Caco-2 (cell line): ENCODE results near the gene SEPTIN3. TPM values are rescaled to one million over a fixed set of nuclear protein-coding genes. Genes with fewer than 3 reads are reported as not detected.

ENCODE experiments used
- Bru-seq: library from RNA; stranded (reverse); fragments of 400-500 nt; gene quantifications from one replicate; lab custom pipeline; 2021; lab: Mats Ljungman, UMichigan
- BruChase-seq, 2 experiments: library from RNA; stranded (reverse); fragments of 400-500 nt; gene quantifications; one replicate each; lab custom pipeline; 2021; lab: Mats Ljungman, UMichigan
- BruUV-seq: library from RNA; stranded (reverse); fragments of 400-500 nt; replicated peaks from 2 replicates; lab custom pipeline; 2021; lab: Mats Ljungman, UMichigan
- CTCF ChIA-PET: fragments of 300-600 bp; sonication (Branson Sonifier 250); formaldehyde crosslinking; loops from one replicate; lab custom pipeline; 2022; ENCODE audit warnings: antibody characterized with exemption; lab: Charles Lee
- POLR2A ChIA-PET: fragments of 300-600 bp; sonication (Branson Sonifier 250); formaldehyde crosslinking; loops from one replicate; lab custom pipeline; 2022; ENCODE audit warnings: antibody characterized with exemption; lab: Charles Lee
- DNase-seq, 2 experiments: peaks; one replicate each; pipeline versions ENCODE4 v3.0.0 to v3.0.0-alpha.2; 2020 to 2022
- H3K27me3 ChIP-seq: replicated peaks from 2 replicates; pipeline ENCODE4 v1.6.0; 2011; ENCODE audit warnings: low read length; ENCODE audit not compliant: control insufficient read depth, insufficient read depth
- H3K36me3 ChIP-seq: 2 replicates; pipeline ENCODE4 v1.5.1; 2011; ENCODE audit warnings: low read length; ENCODE audit not compliant: control insufficient read depth, insufficient read depth
- H3K4me1 ChIP-seq: fragments of 250-450 bp; sonication (Bioruptor Pico); 2 replicates; pipeline ENCODE4 v1.5.1; 2020; ENCODE audit warnings: mild to moderate bottlenecking
- H3K4me3 ChIP-seq: 2 replicates; pipeline ENCODE4 v1.5.1; 2011; ENCODE audit warnings: low read depth, mild to moderate bottlenecking, control low read depth, low read length
- H3K9me3 ChIP-seq: fragments of 250-450 bp; sonication (Bioruptor Pico); 2 replicates; pipeline ENCODE4 v1.5.1; 2020; ENCODE audit warnings: mild to moderate bottlenecking, moderate library complexity
- H3K27ac Mint-ChIP-seq: one replicate; pipeline ENCODE4 v1.8.0; 2022; ENCODE audit warnings: mixed read lengths; ENCODE audit not compliant: unreplicated experiment
- H3K27me3 Mint-ChIP-seq: one replicate; pipeline ENCODE4 v1.8.0; 2022; ENCODE audit warnings: mixed read lengths; ENCODE audit not compliant: insufficient read depth, unreplicated experiment
- H3K36me3 Mint-ChIP-seq: one replicate; pipeline ENCODE4 v1.8.0; 2022; ENCODE audit warnings: mild to moderate bottlenecking, mixed read lengths; ENCODE audit not compliant: insufficient read depth, unreplicated experiment
- H3K4me1 Mint-ChIP-seq: one replicate; pipeline ENCODE4 v1.8.0; 2022; ENCODE audit warnings: low read depth, mixed read lengths; ENCODE audit not compliant: unreplicated experiment
- H3K4me3 Mint-ChIP-seq: one replicate; pipeline ENCODE4 v1.8.0; 2022; ENCODE audit warnings: mild to moderate bottlenecking, moderate library complexity, mixed read lengths; ENCODE audit not compliant: unreplicated experiment
- H3K9me3 Mint-ChIP-seq: one replicate; pipeline ENCODE4 v1.8.0; 2022; ENCODE audit warnings: mixed read lengths; ENCODE audit not compliant: unreplicated experiment
- intact Hi-C: fragments of 100-400 bp; cut with micrococcal nuclease; formaldehyde crosslinking; loops from one replicate; pipeline ENCODE4 v1.10.0; 2022; ENCODE audit not compliant: unreplicated experiment
- long read RNA-seq: library from polyadenylated mRNA; stranded (forward); transcript quantifications from one replicate; pipeline ENCODE4 v2.0.0, GENCODE V29; 2022
- total RNA-seq: library from RNA; stranded (reverse); gene quantifications from 2 replicates; pipeline ENCODE4 v1.2.3, GENCODE V29; 2022
- TF ChIP-seq, protein P1 (sequence below), 2 experiments: fragments of 200-600 bp in 1 of 2; IDR thresholded peaks; 1 replicate in 1 of 2; 2 replicates in 1 of 2; pipeline versions ENCODE4 v1.5.1 to v1.8.0; 2011 to 2022; ENCODE audit warnings: antibody characterized with exemption in 1 of 2, control low read depth in 1 of 2, inconsistent platforms in 1 of 2, low read depth in 1 of 2, low read length in 1 of 2, mild to moderate bottlenecking in 1 of 2, moderate library complexity in 1 of 2; ENCODE audit not compliant: insufficient read depth in 1 of 2, severe bottlenecking in 1 of 2, unreplicated experiment in 1 of 2

SEPTIN3 gene, protein sequence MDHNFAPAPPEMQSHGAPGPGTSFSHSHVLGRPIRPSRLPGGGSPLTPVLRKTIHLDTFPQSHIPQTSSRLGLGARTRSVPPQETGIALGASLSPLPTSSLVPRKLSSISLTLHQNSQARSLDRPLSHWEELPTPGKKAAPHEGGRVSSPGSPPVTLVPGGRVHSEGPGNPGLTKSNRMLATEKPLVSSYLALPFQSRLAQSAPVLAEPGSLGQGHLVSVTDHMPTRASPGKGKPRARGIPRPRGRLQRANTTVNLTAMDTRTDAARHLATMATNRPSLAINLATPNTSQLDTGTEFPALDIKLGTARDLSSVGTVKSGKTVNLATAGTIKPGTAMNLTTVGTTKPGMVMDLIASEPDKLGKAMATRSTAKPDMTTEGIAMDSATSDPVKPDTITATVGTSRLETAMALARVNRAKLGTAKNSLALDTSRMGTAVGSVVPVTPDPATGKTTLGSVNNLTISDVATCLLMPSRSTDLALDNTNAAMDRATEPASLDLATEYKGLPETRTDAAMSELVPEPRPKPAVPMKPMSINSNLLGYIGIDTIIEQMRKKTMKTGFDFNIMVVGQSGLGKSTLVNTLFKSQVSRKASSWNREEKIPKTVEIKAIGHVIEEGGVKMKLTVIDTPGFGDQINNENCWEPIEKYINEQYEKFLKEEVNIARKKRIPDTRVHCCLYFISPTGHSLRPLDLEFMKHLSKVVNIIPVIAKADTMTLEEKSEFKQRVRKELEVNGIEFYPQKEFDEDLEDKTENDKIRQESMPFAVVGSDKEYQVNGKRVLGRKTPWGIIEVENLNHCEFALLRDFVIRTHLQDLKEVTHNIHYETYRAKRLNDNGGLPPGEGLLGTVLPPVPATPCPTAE
- total RNA-seq (2.2 TPM in 2 replicates), Bru-seq, nascent RNA (percentile 22 among the genes with signal in this experiment), BruChase-seq, experiment 1, labeled RNA remaining after a 2-hour chase (percentile 30 among the genes with signal in this experiment), BruChase-seq, experiment 2, labeled RNA remaining after a 6-hour chase (percentile 39 among the genes with signal in this experiment)
- long read RNA-seq = 0 reads

DNA sequence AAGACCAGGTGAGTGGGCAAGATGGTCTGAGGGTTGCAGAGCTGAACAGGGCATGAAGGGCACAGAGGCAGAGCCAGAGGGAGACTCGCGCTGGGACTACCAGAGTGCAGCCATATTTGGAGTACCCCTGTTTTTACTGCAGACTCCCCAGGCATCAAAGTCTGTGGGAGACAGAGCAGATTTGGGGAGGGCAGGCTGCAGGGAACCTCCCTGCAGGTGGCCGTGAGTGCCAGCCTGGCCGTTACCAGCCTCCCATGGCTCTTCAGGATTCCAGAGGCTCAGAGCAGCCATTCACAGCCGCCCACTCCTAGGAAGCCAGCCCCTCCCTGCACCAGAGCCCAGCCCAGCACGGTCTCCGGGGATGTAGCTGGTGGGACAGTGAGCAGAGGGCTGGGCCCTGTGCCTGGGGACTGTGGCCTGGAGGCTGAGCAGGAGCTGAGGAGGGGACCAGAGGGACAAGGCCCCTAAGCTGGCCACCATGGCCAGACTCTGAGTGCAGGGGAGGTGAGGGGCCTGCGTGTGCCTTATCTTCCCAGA is at the start of gene SEPTIN3:
Gene SEPTIN3, plus strand, starts transcription at position 334 of the 537 bp plus-strand sequence. CDS start 2,050 bp downstream, outside the sequence.
- intact Hi-C loops = loop anchor here (5.0 kb wide), 1 partner anchor 103 kb away; the partner anchor contains the start of genes NAGA and PHETA2
- no peaks in the 10 kb centered on the region for H3K36me3 ChIP-seq
- ChIA-PET POLR2A (interaction anchor here (0.6 kb wide), 1 partner anchor 347 kb away, joined by 3 read pairs; no protein-coding TSS in a partner anchor), CTCF (no interaction called here)
- H3K9me3 ChIP-seq = no peaks in the 10 kb centered on the region
- no peaks in the 10 kb centered on the region; the same call in 1 of the 2 replicates for H3K27me3 ChIP-seq
- no peak within 1 kb of the TSS for H3K27ac Mint-ChIP-seq
- no peaks in the 10 kb centered on the region for H3K4me1 ChIP-seq
- no peaks in the 10 kb centered on the region for H3K36me3 Mint-ChIP-seq
- H3K9me3 Mint-ChIP-seq = no peaks in the 10 kb centered on the region
- H3K4me3 ChIP-seq = no peak within 1 kb of the TSS
- no peak within 1 kb of the TSS for H3K4me3 Mint-ChIP-seq
- TF ChIP-seq, protein P1, sequence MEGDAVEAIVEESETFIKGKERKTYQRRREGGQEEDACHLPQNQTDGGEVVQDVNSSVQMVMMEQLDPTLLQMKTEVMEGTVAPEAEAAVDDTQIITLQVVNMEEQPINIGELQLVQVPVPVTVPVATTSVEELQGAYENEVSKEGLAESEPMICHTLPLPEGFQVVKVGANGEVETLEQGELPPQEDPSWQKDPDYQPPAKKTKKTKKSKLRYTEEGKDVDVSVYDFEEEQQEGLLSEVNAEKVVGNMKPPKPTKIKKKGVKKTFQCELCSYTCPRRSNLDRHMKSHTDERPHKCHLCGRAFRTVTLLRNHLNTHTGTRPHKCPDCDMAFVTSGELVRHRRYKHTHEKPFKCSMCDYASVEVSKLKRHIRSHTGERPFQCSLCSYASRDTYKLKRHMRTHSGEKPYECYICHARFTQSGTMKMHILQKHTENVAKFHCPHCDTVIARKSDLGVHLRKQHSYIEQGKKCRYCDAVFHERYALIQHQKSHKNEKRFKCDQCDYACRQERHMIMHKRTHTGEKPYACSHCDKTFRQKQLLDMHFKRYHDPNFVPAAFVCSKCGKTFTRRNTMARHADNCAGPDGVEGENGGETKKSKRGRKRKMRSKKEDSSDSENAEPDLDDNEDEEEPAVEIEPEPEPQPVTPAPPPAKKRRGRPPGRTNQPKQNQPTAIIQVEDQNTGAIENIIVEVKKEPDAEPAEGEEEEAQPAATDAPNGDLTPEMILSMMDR (IDR thresholded peaks at IDR 0.05; ENCODE audit: insufficient read depth in 1 of 2, low read depth in 1 of 2, low read length in 1 of 2, severe bottlenecking in 1 of 2, unreplicated experiment in 1 of 2) = no peak
- peaks cover 5% of the 10 kb centered on the region for H3K27me3 Mint-ChIP-seq
- BruUV-seq = no TSS peak
- DNase-seq = no peak
- H3K4me1 Mint-ChIP-seq = no peaks in the 10 kb centered on the region

DNA sequence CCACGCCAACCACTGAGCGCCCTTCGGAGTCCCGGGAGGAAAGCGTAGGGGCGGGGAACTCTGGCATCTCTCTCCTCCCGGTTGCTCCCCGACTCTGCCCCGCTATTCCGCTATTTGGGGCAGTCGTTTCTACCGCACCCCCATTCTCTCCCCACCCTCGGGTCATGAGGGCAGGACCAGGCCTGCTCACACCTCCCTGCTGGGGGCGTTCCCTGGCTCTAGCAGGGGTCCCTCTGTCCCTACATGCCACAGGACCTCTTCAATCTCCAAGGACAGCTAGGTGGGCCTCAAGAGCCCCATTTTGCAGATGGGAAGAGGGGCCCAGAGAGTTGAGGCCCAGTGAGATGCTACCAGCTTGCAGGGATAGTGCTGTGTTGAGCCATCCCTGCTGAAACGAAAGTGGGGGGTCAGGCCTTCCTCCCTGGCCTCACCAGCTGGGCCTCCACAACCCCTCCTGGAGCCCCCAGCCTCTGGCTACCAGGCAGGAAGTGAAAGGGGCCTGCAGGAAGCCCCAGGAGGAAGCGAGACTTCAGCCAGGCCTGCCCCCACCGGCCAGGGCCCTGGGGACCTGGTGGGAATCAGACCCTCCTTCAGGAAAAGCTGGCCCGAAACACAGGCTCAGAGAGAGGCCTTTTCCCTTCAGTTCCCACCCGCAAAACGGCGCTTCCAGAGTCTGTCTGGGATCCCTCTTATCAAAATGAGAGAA is 48.8 kb upstream of the SEPTIN3 start:
- intact Hi-C loops = no loop called here
- H3K36me3 ChIP-seq = no peaks in the 10 kb centered on the region
- no peaks in the 10 kb centered on the region for H3K4me1 ChIP-seq
- no peaks in the 10 kb centered on the region for H3K9me3 Mint-ChIP-seq
- DNase-seq = no peak
- TF ChIP-seq, protein P1 (IDR thresholded peaks at IDR 0.05; ENCODE audit: insufficient read depth in 1 of 2, low read depth in 1 of 2, low read length in 1 of 2, severe bottlenecking in 1 of 2, unreplicated experiment in 1 of 2) = no peak
- H3K36me3 Mint-ChIP-seq = peaks cover under 1% of the 10 kb centered on the region
- no TSS peak for BruUV-seq
- peaks cover 9% of the 10 kb centered on the region for H3K27me3 Mint-ChIP-seq
- H3K4me1 Mint-ChIP-seq = no peaks in the 10 kb centered on the region
- no peaks in the 10 kb centered on the region for H3K27me3 ChIP-seq
- CTCF ChIA-PET = no interaction called here
- H3K4me3 Mint-ChIP-seq = no peak overlapping the region
- H3K4me3 ChIP-seq = no peak overlapping the region
- H3K27ac Mint-ChIP-seq = no peak overlapping the region
- no peaks in the 10 kb centered on the region for H3K9me3 ChIP-seq
- POLR2A ChIA-PET = no interaction called here
